ENCODE results near the gene TAAR8.

The TAAR8 gene, protein sequence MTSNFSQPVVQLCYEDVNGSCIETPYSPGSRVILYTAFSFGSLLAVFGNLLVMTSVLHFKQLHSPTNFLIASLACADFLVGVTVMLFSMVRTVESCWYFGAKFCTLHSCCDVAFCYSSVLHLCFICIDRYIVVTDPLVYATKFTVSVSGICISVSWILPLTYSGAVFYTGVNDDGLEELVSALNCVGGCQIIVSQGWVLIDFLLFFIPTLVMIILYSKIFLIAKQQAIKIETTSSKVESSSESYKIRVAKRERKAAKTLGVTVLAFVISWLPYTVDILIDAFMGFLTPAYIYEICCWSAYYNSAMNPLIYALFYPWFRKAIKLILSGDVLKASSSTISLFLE

DNA sequence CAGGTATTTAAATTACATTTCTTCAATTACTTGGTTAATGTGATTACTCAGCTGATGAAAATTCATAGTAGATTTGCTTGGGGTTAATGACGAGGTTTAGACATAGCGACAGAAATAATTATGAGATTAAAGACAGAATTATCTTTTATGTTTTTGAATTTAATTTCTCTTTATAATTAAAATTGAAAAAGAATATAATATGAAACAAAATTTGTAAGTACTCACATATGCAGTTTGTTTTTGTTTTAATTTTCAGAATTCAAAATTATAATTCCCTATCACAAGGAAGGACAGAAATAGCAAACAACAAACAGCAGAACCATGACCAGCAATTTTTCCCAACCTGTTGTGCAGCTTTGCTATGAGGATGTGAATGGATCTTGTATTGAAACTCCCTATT is at the start of gene TAAR8:
Gene TAAR8, plus strand, starts transcription at position 301 of the 400 bp plus-strand sequence. Its CDS starts 21 bp downstream, at position 322.
- no peaks in the 10 kb centered on the region for H3K36me3 Mint-ChIP-seq (ENCODE audit: low read depth)
- peaks cover 32% of the 10 kb centered on the region for H3K27me3 Mint-ChIP-seq (ENCODE audit: low read depth)
- H3K4me1 Mint-ChIP-seq (ENCODE audit: low read depth): no peaks in the 10 kb centered on the region
- no peak within 1 kb of the TSS for H3K27ac Mint-ChIP-seq
- no peaks in the 10 kb centered on the region for H3K9me3 Mint-ChIP-seq
- no peak within 1 kb of the TSS for H3K4me3 Mint-ChIP-seq

DNA sequence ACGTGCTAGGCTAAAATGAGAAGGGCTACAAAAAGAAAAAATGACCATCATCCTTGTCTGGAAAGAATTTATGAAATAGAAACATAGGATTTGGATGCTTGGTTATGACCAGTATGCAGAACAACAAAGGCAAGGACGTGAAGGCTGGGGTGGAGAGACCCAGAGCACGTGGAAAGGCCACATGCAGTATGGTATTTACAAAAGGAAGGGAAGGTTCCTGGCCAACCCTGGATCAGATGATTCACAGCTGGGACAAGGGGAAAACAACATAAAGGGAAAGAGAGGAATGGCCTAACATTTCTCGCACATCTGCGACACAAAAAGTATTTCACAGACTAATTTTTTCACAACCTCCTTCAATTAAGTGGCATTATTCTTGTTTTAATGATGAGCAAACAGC is 47.7 kb upstream of the TAAR8 start:
- peaks cover 2% of the 10 kb centered on the region for H3K4me1 Mint-ChIP-seq (ENCODE audit: low read depth)
- H3K27ac Mint-ChIP-seq: no peak overlapping the region
- H3K4me3 Mint-ChIP-seq: no peak overlapping the region
- H3K36me3 Mint-ChIP-seq (ENCODE audit: low read depth): peaks cover 16% of the 10 kb centered on the region
- H3K27me3 Mint-ChIP-seq (ENCODE audit: low read depth): no peaks in the 10 kb centered on the region
- H3K9me3 Mint-ChIP-seq: no peaks in the 10 kb centered on the region

DNA sequence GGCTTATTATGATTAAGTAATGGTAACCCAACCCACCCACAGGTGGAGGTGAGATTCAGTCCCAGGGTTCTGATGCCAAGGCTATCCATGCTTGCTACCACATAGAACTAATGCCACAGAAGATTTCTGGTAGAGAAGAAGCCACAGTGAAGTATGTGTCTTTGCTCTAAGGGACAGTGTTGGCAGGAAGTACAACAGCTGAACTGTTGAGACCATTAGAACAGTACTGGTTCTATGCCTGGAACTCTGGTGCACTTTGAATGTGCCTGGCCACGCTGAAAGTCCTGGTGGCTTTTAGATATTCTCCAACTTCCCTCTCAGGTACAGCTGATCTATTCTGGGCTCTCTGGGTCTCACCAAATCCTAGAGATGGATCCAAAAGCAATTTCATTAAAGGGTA is 47.3 kb upstream of the TAAR8 start:
- H3K9me3 Mint-ChIP-seq: no peaks in the 10 kb centered on the region
- H3K4me3 Mint-ChIP-seq: no peak overlapping the region
- peaks cover 13% of the 10 kb centered on the region for H3K36me3 Mint-ChIP-seq (ENCODE audit: low read depth)
- no peaks in the 10 kb centered on the region for H3K4me1 Mint-ChIP-seq (ENCODE audit: low read depth)
- no peaks in the 10 kb centered on the region for H3K27me3 Mint-ChIP-seq (ENCODE audit: low read depth)
- H3K27ac Mint-ChIP-seq: no peak overlapping the region

DNA sequence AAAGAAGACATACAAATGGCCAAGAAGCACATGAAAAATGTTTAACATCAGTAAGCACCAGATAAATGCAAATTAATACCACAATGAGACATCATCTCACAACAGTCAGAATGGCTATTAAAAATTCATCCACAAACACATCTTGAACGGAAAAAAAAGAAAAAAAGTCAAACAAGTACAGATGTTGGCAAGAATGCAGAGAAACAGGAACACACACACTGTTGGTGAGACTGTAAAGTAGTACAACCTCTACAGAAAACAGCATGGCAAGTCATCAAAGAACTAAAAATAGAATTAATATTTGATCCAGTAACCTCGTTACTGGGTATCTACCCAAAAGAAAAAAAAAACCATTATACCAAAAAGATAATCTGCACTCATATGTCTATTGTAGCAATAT is 46.0 kb upstream of the TAAR8 start:
- H3K9me3 Mint-ChIP-seq: no peaks in the 10 kb centered on the region
- no peak overlapping the region for H3K4me3 Mint-ChIP-seq
- H3K27me3 Mint-ChIP-seq (ENCODE audit: low read depth): no peaks in the 10 kb centered on the region
- H3K36me3 Mint-ChIP-seq (ENCODE audit: low read depth): peaks cover 7% of the 10 kb centered on the region
- no peak overlapping the region for H3K27ac Mint-ChIP-seq
- H3K4me1 Mint-ChIP-seq (ENCODE audit: low read depth): peaks cover 11% of the 10 kb centered on the region

DNA sequence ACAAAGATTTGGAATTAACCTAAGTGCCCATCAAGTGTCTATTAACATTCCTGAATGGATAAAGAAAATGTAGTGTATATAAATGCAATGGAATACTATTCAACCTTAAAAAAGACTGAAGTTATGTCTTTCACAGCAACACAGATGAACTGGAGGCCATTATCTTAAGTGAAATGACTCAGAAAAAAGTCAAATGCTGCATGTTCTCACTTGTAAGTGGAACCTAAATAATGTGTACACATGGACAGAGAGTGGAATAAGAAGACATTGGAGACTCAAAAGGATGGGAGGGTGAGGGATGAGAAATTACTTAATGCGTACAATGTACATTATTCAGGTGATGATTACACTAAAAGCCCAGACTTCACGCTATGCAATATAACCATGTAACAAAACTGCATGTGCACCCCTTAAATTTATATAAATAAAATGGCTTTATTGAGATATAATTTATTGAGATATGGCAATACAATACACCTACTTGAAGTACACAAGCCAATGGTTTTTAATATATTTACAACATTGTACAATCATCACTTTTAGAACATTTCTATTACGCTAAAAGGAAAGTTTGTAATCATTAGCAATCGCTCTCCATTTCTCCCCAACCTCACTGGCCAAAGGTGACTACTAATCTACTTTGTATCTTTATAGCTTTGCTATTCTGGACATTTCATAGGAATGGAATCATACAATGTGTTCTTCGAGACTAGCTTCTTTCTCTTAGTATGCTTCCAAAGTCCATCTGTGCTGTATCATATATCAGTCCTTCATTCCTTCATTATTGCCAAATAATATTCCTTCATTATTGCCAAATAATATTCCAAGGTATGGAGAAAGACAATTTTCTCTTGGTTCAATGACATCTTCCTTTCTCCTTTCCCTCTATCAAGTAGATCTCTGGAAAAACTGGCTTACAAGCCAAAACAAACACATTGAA is 45.3 kb upstream of the TAAR8 start:
- H3K4me3 Mint-ChIP-seq: no peak overlapping the region
- peaks cover 6% of the 10 kb centered on the region for H3K36me3 Mint-ChIP-seq (ENCODE audit: low read depth)
- H3K27me3 Mint-ChIP-seq (ENCODE audit: low read depth): no peaks in the 10 kb centered on the region
- H3K9me3 Mint-ChIP-seq: no peaks in the 10 kb centered on the region
- H3K27ac Mint-ChIP-seq: no peak overlapping the region
- peaks cover 13% of the 10 kb centered on the region for H3K4me1 Mint-ChIP-seq (ENCODE audit: low read depth)

DNA sequence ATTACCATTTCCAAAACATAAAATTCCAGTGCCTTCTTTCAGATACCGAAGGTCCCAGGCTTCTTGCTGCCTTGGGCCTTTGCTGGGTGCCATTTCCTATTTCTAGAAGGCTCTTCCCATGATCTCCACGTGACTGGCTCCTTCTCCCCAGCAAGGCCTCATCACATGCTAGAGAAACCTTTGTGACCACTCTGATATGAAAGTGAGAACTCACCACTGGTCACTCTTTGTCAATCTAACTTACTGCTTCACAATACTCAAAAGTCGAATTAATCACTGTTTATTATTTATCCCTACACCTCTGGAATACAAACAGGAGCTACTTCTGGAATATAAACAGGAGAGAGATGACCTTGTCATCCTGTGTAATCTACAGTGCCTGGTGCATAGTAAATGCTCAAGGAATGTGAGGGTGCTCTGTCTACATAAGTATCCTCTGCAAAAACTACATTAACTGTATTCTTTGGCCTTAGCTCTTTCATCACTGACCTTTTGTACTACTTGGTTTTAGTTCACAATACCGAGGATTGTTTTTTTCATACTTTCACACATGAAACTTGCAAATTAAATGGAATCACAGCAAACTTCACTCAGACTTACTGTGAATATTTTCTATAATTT is 41.2 kb upstream of the TAAR8 start:
- peak overlapping the region; percentile 4 for H3K4me3 Mint-ChIP-seq
- peaks cover 2% of the 10 kb centered on the region for H3K36me3 Mint-ChIP-seq (ENCODE audit: low read depth)
- H3K9me3 Mint-ChIP-seq: no peaks in the 10 kb centered on the region
- H3K27ac Mint-ChIP-seq: no peak overlapping the region
- H3K4me1 Mint-ChIP-seq (ENCODE audit: low read depth): peaks cover 20% of the 10 kb centered on the region
- H3K27me3 Mint-ChIP-seq (ENCODE audit: low read depth): peaks cover 15% of the 10 kb centered on the region

DNA sequence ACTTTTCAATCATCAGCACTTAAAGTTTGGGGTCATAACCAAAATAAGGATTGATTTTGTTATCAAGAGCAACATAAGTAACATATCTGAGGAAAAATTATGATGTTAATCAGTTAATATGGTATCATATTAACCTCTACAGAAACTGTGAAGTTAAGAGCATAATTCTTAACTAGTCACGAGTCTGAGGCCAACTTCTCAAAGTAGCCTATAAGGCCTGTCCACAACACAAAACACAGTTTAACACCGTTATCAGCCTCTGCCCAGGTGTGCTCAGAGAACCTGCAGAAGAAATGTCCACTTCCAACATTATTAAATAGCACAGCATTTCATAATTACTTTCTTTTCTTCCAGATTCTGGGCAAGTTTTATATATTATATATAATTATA is 40.6 kb upstream of the TAAR8 start:
- H3K27ac Mint-ChIP-seq: no peak overlapping the region
- H3K9me3 Mint-ChIP-seq: no peaks in the 10 kb centered on the region

DNA sequence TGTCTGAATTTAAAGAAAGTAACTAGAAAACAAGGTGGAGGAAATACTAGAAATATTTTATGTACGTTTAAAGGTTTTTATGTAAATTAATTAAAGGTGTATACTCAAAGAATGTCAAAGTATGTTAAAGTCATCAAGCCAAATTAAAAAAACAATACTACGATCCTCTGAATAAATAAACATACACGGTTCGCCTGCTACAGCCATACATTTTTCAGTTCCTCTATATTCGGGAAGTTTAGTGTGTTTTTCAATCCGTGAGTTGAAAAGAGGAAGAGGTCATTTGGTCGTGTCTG is 40.2 kb upstream of the TAAR8 start:
- H3K36me3 Mint-ChIP-seq (ENCODE audit: low read depth): peaks cover 2% of the 10 kb centered on the region
- peak overlapping the region; percentile 80 for H3K27ac Mint-ChIP-seq
- H3K9me3 Mint-ChIP-seq: no peaks in the 10 kb centered on the region
- peaks cover 20% of the 10 kb centered on the region for H3K4me1 Mint-ChIP-seq (ENCODE audit: low read depth)
- peaks cover 23% of the 10 kb centered on the region for H3K27me3 Mint-ChIP-seq (ENCODE audit: low read depth)
- peak overlapping the region; percentile 90 for H3K4me3 Mint-ChIP-seq

More for the DNA sequence above, 40.6 kb upstream of the TAAR8 start:
- peak overlapping the region; percentile 90 for H3K4me3 Mint-ChIP-seq
- peaks cover 20% of the 10 kb centered on the region for H3K27me3 Mint-ChIP-seq (ENCODE audit: low read depth)
- H3K4me1 Mint-ChIP-seq (ENCODE audit: low read depth): peaks cover 20% of the 10 kb centered on the region
- peaks cover 2% of the 10 kb centered on the region for H3K36me3 Mint-ChIP-seq (ENCODE audit: low read depth)

DNA sequence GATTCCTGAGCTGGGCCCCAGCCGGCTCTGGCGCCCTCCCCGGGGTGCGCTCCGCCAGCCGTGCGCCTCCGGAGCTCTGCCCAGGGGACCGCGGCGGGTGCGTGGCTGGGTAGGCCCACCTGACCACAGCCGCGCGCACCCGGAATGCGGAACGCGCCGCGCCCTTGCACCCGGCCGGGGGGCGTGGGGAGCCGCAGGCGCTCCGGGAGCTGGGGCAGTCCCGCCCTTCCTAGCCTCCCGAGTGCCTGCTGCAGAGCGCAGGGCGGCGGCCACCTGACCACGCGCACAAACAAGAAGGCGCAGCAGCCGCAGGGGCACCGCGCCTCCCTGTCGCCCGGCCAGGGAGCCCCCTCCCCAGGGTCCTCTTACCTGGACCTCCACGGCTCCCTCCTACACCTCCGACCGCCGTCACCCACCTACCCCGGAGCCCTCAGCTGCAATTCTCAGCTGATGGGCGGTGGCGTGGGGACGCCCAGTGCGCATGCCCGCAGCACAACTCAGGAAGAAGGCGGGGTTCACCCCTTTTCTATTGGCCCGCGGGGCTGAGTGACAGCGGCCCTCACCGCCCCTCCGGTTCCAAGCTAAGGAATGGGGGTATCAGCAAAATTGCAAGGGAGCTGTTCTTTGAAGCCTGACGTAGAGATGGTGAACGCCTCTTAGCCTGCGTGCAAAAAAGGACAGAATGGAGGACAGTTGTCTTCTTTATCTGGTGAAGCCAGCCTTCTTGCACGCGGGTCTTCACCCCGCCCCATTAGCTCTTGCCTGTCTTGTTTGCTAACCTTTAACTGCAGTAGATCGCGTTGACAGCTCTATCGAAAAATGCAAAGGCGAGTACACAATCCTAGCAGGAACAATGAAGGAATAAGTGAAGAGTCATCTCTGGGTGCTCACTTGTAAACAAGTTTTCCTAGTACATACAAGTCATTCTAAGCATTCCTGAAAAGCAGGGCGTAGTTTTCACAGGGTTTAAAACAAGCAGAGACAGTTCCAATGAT is 39.5 kb upstream of the TAAR8 start, which contains the start of gene STX7:
Gene STX7, minus strand, starts transcription at position 479 of the 995 bp plus-strand sequence. CDS start 9,586 bp downstream, outside the sequence.
- H3K4me3 Mint-ChIP-seq: peak within 1 kb of the TSS; percentile 98
- peaks cover 20% of the 10 kb centered on the region for H3K4me1 Mint-ChIP-seq (ENCODE audit: low read depth)
- H3K9me3 Mint-ChIP-seq: no peaks in the 10 kb centered on the region

DNA sequence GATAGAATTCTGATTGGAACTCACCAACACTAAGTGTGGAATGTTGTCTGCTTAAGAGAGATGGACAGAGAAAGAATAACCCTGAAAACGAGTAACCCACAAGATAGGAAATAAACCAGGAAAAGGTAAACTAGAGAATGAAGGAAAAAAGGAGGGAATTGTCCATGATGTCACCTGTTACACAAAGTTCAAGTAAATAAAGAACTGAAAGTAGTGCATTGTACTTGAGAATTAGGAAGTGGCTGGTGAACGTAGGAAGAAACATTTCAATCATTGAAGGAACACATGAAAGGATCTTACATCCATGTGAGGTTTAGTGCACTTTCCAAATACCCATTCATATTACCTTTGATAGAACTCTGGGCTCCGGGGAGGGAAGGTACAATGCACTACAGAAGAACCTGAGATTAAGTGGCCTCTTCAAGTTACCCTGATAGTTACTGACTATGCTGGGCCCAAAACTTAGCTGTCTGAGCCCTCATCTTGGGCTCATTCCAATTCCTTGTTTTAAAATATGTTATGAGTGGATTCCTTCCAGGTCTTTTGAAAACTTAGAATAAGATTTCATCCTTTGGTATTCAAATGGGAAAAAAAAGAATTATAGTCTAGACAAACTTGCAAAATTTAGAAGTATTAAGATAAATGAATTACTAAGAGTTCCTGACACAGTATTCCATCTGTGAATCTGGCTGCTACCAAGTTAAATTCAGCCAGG is 38.5 kb upstream of the TAAR8 start:
- peaks cover 2% of the 10 kb centered on the region for H3K36me3 Mint-ChIP-seq (ENCODE audit: low read depth)
- H3K27ac Mint-ChIP-seq: no peak overlapping the region
- no peaks in the 10 kb centered on the region for H3K9me3 Mint-ChIP-seq
- peaks cover 36% of the 10 kb centered on the region for H3K27me3 Mint-ChIP-seq (ENCODE audit: low read depth)
- H3K4me3 Mint-ChIP-seq: peak overlapping the region; percentile 98
- peaks cover 20% of the 10 kb centered on the region for H3K4me1 Mint-ChIP-seq (ENCODE audit: low read depth)

More for the DNA sequence above, 39.5 kb upstream of the TAAR8 start, which contains the start of gene STX7:
- Mint-ChIP-seq H3K27me3 (ENCODE audit: low read depth) (peaks cover 25% of the 10 kb centered on the region), H3K36me3 (ENCODE audit: low read depth) (peaks cover 2% of the 10 kb centered on the region), H3K27ac (peak within 1 kb of the TSS; percentile 92)

DNA sequence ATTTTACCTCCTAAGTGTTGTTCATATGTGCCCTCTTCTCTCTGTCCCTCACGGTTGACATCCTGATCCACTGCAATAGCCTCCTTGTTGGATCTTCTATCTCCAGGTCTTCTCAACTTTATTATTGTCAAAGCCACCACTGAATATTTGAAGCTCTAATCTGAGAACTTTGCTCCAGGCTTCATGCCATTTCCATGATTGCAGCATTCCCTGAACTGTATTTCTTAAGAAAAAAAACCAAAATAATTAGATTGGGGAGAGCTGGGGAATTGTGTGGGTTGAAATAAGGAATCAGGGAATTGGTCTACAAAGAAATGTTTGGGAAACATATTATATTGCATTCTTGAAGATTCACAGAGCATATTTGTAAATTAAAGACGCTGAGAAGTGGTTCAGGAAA is 37.1 kb upstream of the TAAR8 start:
- peaks cover 20% of the 10 kb centered on the region for H3K4me1 Mint-ChIP-seq (ENCODE audit: low read depth)
- H3K27ac Mint-ChIP-seq: no peak overlapping the region
- no peak overlapping the region for H3K4me3 Mint-ChIP-seq
- peaks cover 2% of the 10 kb centered on the region for H3K36me3 Mint-ChIP-seq (ENCODE audit: low read depth)
- H3K27me3 Mint-ChIP-seq (ENCODE audit: low read depth): peaks cover 45% of the 10 kb centered on the region
- H3K9me3 Mint-ChIP-seq: no peaks in the 10 kb centered on the region

DNA sequence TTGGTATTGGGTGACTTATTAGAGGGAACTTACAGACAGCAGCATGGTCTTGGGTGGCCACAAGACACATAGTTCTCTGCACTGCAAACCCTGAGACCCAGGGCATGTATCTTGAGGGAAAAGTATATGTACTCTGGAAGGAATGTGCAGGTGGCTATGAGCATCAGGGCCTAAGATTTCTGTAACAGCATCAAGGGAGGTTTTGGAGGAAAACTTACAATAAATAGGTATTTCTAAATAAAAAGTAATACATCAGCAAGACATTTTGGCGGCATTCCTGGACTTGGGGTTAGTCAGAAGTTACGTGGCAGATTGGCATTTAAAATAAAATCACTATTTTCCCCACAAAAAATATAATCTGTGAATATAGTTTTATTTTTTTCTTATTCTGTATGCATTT is 31.5 kb upstream of the TAAR8 start:
- Mint-ChIP-seq H3K9me3 (no peaks in the 10 kb centered on the region), H3K4me3 (no peak overlapping the region), H3K27ac (no peak overlapping the region), H3K4me1 (ENCODE audit: low read depth) (no peaks in the 10 kb centered on the region), H3K36me3 (ENCODE audit: low read depth) (no peaks in the 10 kb centered on the region), H3K27me3 (ENCODE audit: low read depth) (peaks cover 78% of the 10 kb centered on the region)

DNA sequence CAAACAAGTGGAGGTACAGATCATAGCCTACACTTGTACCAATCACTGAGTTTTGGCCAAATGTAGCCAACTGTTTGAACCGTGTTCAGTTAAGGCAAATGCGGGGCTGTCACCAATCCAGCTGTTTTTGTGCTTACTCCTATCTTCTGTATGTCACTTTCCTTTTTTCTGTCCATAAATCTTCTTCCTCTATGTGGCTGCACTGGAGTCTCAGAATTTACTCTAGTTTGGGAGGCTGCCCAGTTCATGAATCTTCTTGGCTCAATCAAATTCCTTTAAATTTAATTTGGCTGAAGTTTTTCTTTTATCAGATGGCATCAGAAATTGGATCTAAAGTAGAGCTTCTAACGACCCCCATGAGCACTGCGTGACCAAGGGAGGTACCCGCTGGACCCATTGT is 27.8 kb upstream of the TAAR8 start:
- no peaks in the 10 kb centered on the region for H3K36me3 Mint-ChIP-seq (ENCODE audit: low read depth)
- H3K27ac Mint-ChIP-seq: no peak overlapping the region
- H3K27me3 Mint-ChIP-seq (ENCODE audit: low read depth): peaks cover 67% of the 10 kb centered on the region
- no peaks in the 10 kb centered on the region for H3K4me1 Mint-ChIP-seq (ENCODE audit: low read depth)
- H3K9me3 Mint-ChIP-seq: no peaks in the 10 kb centered on the region
- no peak overlapping the region for H3K4me3 Mint-ChIP-seq
